K562 (cell line): ENCODE results near the gene MRPL48. TPM values are rescaled to one million over a fixed set of nuclear protein-coding genes. Genes with fewer than 3 reads are reported as not detected.

Experiments used
- ATAC-seq: fragments of 200-7000 bp; cut with Tn5 transposase; 3 replicates; pipeline ENCODE4 v1.9.1; 2020; ENCODE audit warnings: moderate library complexity
- BruUV-seq: library from RNA; stranded (reverse); fragments of 400-500 nt; replicated peaks from 2 replicates; lab custom pipeline; 2021; lab: Mats Ljungman, UMichigan
- CTCF ChIA-PET: fragments of 300-600 bp; formaldehyde crosslinking; extraction: SDS; loops from one replicate; lab custom pipeline; 2021; ENCODE audit warnings: low intra/inter-chr PET ratio; lab: Yijun Ruan, JAX
- POLR2A ChIA-PET: fragments of 300-600, 350-650 bp; sonication (Branson Sonifier 250); formaldehyde crosslinking; extraction: SDS; loops from one replicate; lab custom pipeline; 2021; ENCODE audit warnings: antibody characterized with exemption, inconsistent platforms; lab: Yijun Ruan, JAX
- DNase-seq, 4 experiments: peaks; one replicate each; pipeline versions ENCODE4 v3.0.0 to v3.0.0-alpha.2; 2011 to 2018; ENCODE audit warnings: low spot score in 3 of 4, mixed read lengths in 3 of 4; ENCODE audit errors: extremely low read depth in 1 of 4
- FAIRE-seq: peaks from 2 replicates; lab custom pipeline; 2011; peaks lifted over from hg19 to GRCh38; lab: Jason Lieb, UNC
- H2AFZ ChIP-seq: 2 replicates; pipeline ENCODE4 v1.6.0; 2011; ENCODE audit warnings: low read depth, low read length, control low read depth, inconsistent platforms
- H3K27ac ChIP-seq: fragments of 200-600 bp; 3 replicates; pipeline ENCODE4 v1.8.0; 2011; ENCODE audit warnings: low read depth, mild to moderate bottlenecking, control low read depth, inconsistent platforms, low read length, moderate library complexity, mixed read lengths; ENCODE audit errors: extremely low read depth
- H3K27me3 ChIP-seq, 2 experiments: fragments of 300-600 bp in 1 of 2; 2 replicates in 1 of 2; 3 replicates in 1 of 2; pipeline versions ENCODE4 v1.6.0 to v1.8.0; 2011; ENCODE audit warnings: inconsistent platforms in 2 of 2, low read length in 2 of 2, mild to moderate bottlenecking in 1 of 2, mixed read lengths in 1 of 2, moderate library complexity in 1 of 2; ENCODE audit not compliant: control insufficient read depth in 2 of 2, insufficient read depth in 2 of 2
- H3K36me3 ChIP-seq: fragments of 300-600 bp; 3 replicates; pipeline ENCODE4 v1.8.0; 2011; ENCODE audit warnings: mild to moderate bottlenecking, low read length, inconsistent platforms; ENCODE audit not compliant: control insufficient read depth, insufficient read depth
- H3K4me1 ChIP-seq, 2 experiments: fragments of 200-600 bp in 1 of 2; replicated peaks in 1 of 2; 2 replicates in 1 of 2; 3 replicates in 1 of 2; pipeline versions ENCODE4 v1.5.1 to v1.8.0; 2011; ENCODE audit warnings: inconsistent platforms in 2 of 2, low read length in 2 of 2, mild to moderate bottlenecking in 1 of 2, mixed read lengths in 1 of 2, moderate library complexity in 1 of 2; ENCODE audit not compliant: control insufficient read depth in 2 of 2, insufficient read depth in 2 of 2
- H3K4me2 ChIP-seq: 2 replicates; pipeline ENCODE4 v1.6.1; 2011; ENCODE audit warnings: low read length, control low read depth, inconsistent platforms, mixed read lengths; ENCODE audit not compliant: insufficient read depth
- H3K4me3 ChIP-seq: fragments of 200-600 bp; sonication (generic), shearing (Covaris generic); 2 replicates; pipeline ENCODE4 v1.5.1; 2016; ENCODE audit warnings: control low read depth, inconsistent platforms
- H3K79me2 ChIP-seq: fragments of 200-600 bp; 3 replicates; pipeline ENCODE4 v1.8.0; 2011; ENCODE audit warnings: low read length, inconsistent platforms; ENCODE audit not compliant: control insufficient read depth, insufficient read depth
- H3K9ac ChIP-seq, 2 experiments: 2 replicates each; pipeline versions ENCODE4 v1.6.0 to v1.6.1; 2011; ENCODE audit warnings: low read depth in 2 of 2, low read length in 2 of 2, control low read depth in 1 of 2, inconsistent platforms in 1 of 2, mild to moderate bottlenecking in 1 of 2, mixed read lengths in 1 of 2; ENCODE audit not compliant: insufficient read depth in 1 of 2
- H3K9me1 ChIP-seq: one replicate; pipeline ENCODE4 v1.6.0; 2011; ENCODE audit warnings: inconsistent platforms, mild to moderate bottlenecking, low read length, moderate library complexity; ENCODE audit not compliant: control insufficient read depth, insufficient read depth
- H3K9me3 ChIP-seq: replicated peaks from 2 replicates; pipeline ENCODE4 v1.5.1; 2011; ENCODE audit warnings: low read depth, low read length, inconsistent platforms; ENCODE audit not compliant: control insufficient read depth, insufficient read depth
- H4K20me1 ChIP-seq: replicated peaks from 2 replicates; pipeline ENCODE4 v1.6.1; 2011; ENCODE audit warnings: low read length, inconsistent platforms, mixed read lengths; ENCODE audit not compliant: control insufficient read depth, insufficient read depth
- CHD2 ChIP-seq: IDR thresholded peaks from 2 replicates; pipeline ENCODE4 v1.6.1; 2011; ENCODE audit warnings: low read depth, low read length
- CLOCK ChIP-seq: fragments of 250-450 bp; sonication (Bioruptor Pico); IDR thresholded peaks from 2 replicates; pipeline ENCODE4 v1.4.0; 2020; ENCODE audit warnings: mild to moderate bottlenecking, moderate library complexity, borderline replicate concordance
- IFI16 ChIP-seq: fragments of 250-450 bp; sonication (Bioruptor Pico); IDR thresholded peaks from 2 replicates; pipeline ENCODE4 v2.1.2; 2022; ENCODE audit warnings: mild to moderate bottlenecking, inconsistent platforms
- KAT8 ChIP-seq: fragments of 450-650 bp; IDR thresholded peaks from 2 replicates; pipeline ENCODE4 v1.6.1; 2016; ENCODE audit warnings: low read depth, mild to moderate bottlenecking
- KDM1A ChIP-seq, 2 experiments: fragments of 450-650 bp; IDR thresholded peaks; 2 replicates each; pipeline ENCODE4 v1.6.1; 2016; ENCODE audit warnings: mild to moderate bottlenecking in 2 of 2
- NEUROD1 ChIP-seq: fragments of 150-350 bp; IDR thresholded peaks from 2 replicates; pipeline ENCODE4 v1.6.1; 2014; ENCODE audit warnings: borderline replicate concordance, low read length, low read depth; ENCODE audit not compliant: partially characterized antibody
- PHB ChIP-seq: fragments of 250-450 bp; sonication (Bioruptor Pico); IDR thresholded peaks from 2 replicates; pipeline ENCODE4 v1.5.0; 2021
- POLR3G ChIP-seq: IDR thresholded peaks from 2 replicates; pipeline ENCODE4 v1.6.1; 2011; ENCODE audit not compliant: insufficient read length, insufficient replicate concordance; ENCODE audit errors: extremely low read depth
- SFPQ ChIP-seq: fragments of 200-400 bp; formaldehyde crosslinking; IDR thresholded peaks from 2 replicates; pipeline ENCODE4 v1.6.1; 2017; ENCODE audit warnings: mild to moderate bottlenecking, low read depth, low read length, moderate library complexity
- SIN3A ChIP-seq, 2 experiments: fragments of 150-350 bp in 1 of 2; IDR thresholded peaks; 2 replicates each; pipeline ENCODE4 v1.6.1; 2011 to 2016; ENCODE audit warnings: borderline replicate concordance in 2 of 2, low read depth in 2 of 2, low read length in 2 of 2, mild to moderate bottlenecking in 2 of 2, moderate library complexity in 2 of 2; ENCODE audit not compliant: control insufficient read depth in 1 of 2
- SIX5 ChIP-seq, 2 experiments: IDR thresholded peaks; 2 replicates each; pipeline ENCODE4 v1.6.1; 2011; ENCODE audit warnings: low read length in 2 of 2, borderline replicate concordance in 1 of 2, low read depth in 1 of 2, mild to moderate bottlenecking in 1 of 2, moderate library complexity in 1 of 2; ENCODE audit not compliant: insufficient read depth in 1 of 2
- TFE3 ChIP-seq: fragments of 450-650 bp; formaldehyde crosslinking; IDR thresholded peaks from 2 replicates; pipeline ENCODE4 v1.4.0; 2020; ENCODE audit warnings: mild to moderate bottlenecking, mixed read lengths
- THAP7 ChIP-seq: fragments of 250-450 bp; sonication (Bioruptor Pico); IDR thresholded peaks from 2 replicates; pipeline ENCODE4 v1.5.0; 2021
- ZNF324 ChIP-seq: fragments of 250-450 bp; sonication (Bioruptor Pico); IDR thresholded peaks from 2 replicates; pipeline ENCODE4 v1.4.0; 2020; ENCODE audit warnings: mild to moderate bottlenecking
- ZNF551 ChIP-seq: fragments of 250-450 bp; sonication (Bioruptor Pico); IDR thresholded peaks from 2 replicates; pipeline ENCODE4 v1.5.0; 2021; ENCODE audit warnings: mild to moderate bottlenecking, moderate library complexity
- WGBS: fragments of 100-300 bp; shearing (Covaris generic); methylation state at CpG from one replicate; pipeline ENCODE4 v1.1.6; 2016; ENCODE audit warnings: low coverage, mixed read lengths; ENCODE audit not compliant: insufficient coverage; ENCODE audit errors: missing lambda C conversion rate; 5-methylcytosine and 5-hydroxymethylcytosine counted together
- in situ Hi-C: fragments of 300-500 bp; cut with MboI; formaldehyde crosslinking; loops from 4 replicates; pipeline ENCODE4 v1.15.0; 2018; ENCODE audit warnings: inconsistent platforms, mixed read lengths
- intact Hi-C: fragments of 100-400 bp; cut with micrococcal nuclease; formaldehyde crosslinking; loops from 2 replicates; pipeline ENCODE4 v1.14.2; 2022
- polyA plus RNA-seq, 8 experiments: library from polyadenylated mRNA; depleted of rRNA in 4 of 8; stranded (reverse) in 5 of 8; unstranded in 3 of 8; fragments of >200 nt; fragmentation: Nextera tagmentation in 2 of 8; fragmentation: Illumina TruSeq in 1 of 8; extraction: Ambion mirVana in 2 of 8; extraction: Trizol in 1 of 8; gene quantifications; 2 replicates each; pipeline versions ENCODE4 v1.2.1 to v1.2.3, GENCODE V29; 2011 to 2014; ENCODE audit warnings: inconsistent platforms in 1 of 8, missing spikeins in 1 of 8
- total RNA-seq, 7 experiments: library from RNA; depleted of rRNA in 6 of 7; stranded (reverse); fragments of >200 nt in 6 of 7; fragmentation: Illumina TruSeq in 2 of 7; extraction: Trizol in 2 of 7; gene quantifications; 2 replicates each; pipeline versions ENCODE4 v1.2.1 to v1.2.3, GENCODE V29; 2011 to 2021; ENCODE audit warnings: low replicate concordance in 1 of 7

MRPL48 gene
- total and polyA plus RNA-seq, 9 of the 15 experiments (the other 6 are each of a cell fraction or from before 2014, with no cell fraction given), result 66.0 to 237 (median 104) TPM

- TF ChIP-seq TFE3 (no peak), NEUROD1 (no peak), PHB (CRISPR knock-in tag) (no peak), SIX5 (IDR thresholded peaks at IDR 0.05; ENCODE audit: borderline replicate concordance in 1 of 2, insufficient read depth in 1 of 2, low read depth in 1 of 2, low read length in 2 of 2) (no peak), CHD2 (no peak), ZNF324 (no peak), KDM1A (IDR thresholded peaks at IDR 0.05) (no peak)
Measured at GRCh38 chr11:73889536-73889935, 101.9 kb downstream of the MRPL48 start (continued).

- no peak overlapping the region for H2AFZ ChIP-seq
- no peak for DNase-seq
- in situ Hi-C loops, result no loop called here
- H3K27ac ChIP-seq, result no peak overlapping the region
- WGBS, result 97% methylated on average over 3 of the region's 3 CpGs
- no peak overlapping the region for H3K4me3 ChIP-seq
- H3K4me2 ChIP-seq, result no peak overlapping the region
- H3K9me1 ChIP-seq, result no peaks in the 10 kb centered on the region
- BruUV-seq, result no TSS peak
- CTCF ChIA-PET, result no interaction called here
- no peak for FAIRE-seq
- H3K9me3 ChIP-seq, result no peaks in the 10 kb centered on the region
- peaks cover 39% of the 10 kb centered on the region for H3K36me3 ChIP-seq
- no peaks in the 10 kb centered on the region for H3K4me1 ChIP-seq
- intact Hi-C loops, result no loop called here
- no peaks in the 10 kb centered on the region for H3K27me3 ChIP-seq
- H3K9ac ChIP-seq, result no peak overlapping the region
- no peak for ATAC-seq
- POLR2A ChIA-PET, result interaction anchor here (1.9 kb wide), 1 partner anchor 18 kb away, joined by 9 read pairs; no protein-coding TSS in a partner anchor
- no peaks in the 10 kb centered on the region for H4K20me1 ChIP-seq
- H3K79me2 ChIP-seq, result no peaks in the 10 kb centered on the region
- TF ChIP-seq SIN3A (IDR thresholded peaks at IDR 0.05; ENCODE audit: borderline replicate concordance in 2 of 2, control insufficient read depth in 1 of 2, low read depth in 2 of 2, low read length in 2 of 2) (no peak), ZNF551 (CRISPR knock-in tag) (no peak), SFPQ (no peak), POLR3G (no peak), KAT8 (no peak), IFI16 (CRISPR knock-in tag) (no peak), CLOCK (CRISPR knock-in tag) (no peak), THAP7 (CRISPR knock-in tag) (no peak)
Measured at GRCh38 chr11:73893041-73893440, 105.4 kb downstream of the MRPL48 start.
